Right lobe of liver (tissue), 6 donors: ENCODE results near the gene ESYT2. TPM values are rescaled to one million over a fixed set of nuclear protein-coding genes. Genes with fewer than 3 reads are reported as not detected.

Experiments
- ATAC-seq, 4 donors: fragments of 200-7000 bp; cut with Tn5 transposase; one replicate each; pipeline ENCODE4 v1.9.1; 2020; ENCODE audit warnings: mild to moderate bottlenecking in 4 of 4, moderate library complexity in 4 of 4
- DNase-seq, 3 donors: peaks; one replicate each; pipeline ENCODE4 v3.0.0-alpha.2; 2020
- H3K27ac ChIP-seq, 3 donors: fragments of 200-600 bp; one replicate each; pipeline ENCODE4 v1.8.0; 2022
- H3K27me3 ChIP-seq, 2 donors: fragments of 200-600 bp; one replicate each; pipeline ENCODE4 v1.8.0; 2022
- H3K36me3 ChIP-seq, 4 donors: fragments of 200-600 bp; sonication (generic) in 1 of 4; one replicate each; pipeline versions ENCODE4 v1.5.1 to v1.8.0; 2017 to 2022; ENCODE audit warnings: control low read depth in 1 of 4
- H3K4me1 ChIP-seq, 4 donors: fragments of 200-600 bp; sonication (generic) in 1 of 4; one replicate each; pipeline versions ENCODE4 v1.5.1 to v1.8.0; 2017 to 2022; ENCODE audit warnings: control low read depth in 1 of 4
- H3K4me3 ChIP-seq, 3 donors: fragments of 200-600 bp; one replicate each; pipeline ENCODE4 v1.8.0; 2022
- H3K9me3 ChIP-seq, 4 donors: fragments of 200-600 bp; sonication (generic) in 1 of 4; one replicate each; pipeline versions ENCODE4 v1.5.1 to v1.8.0; 2017 to 2022; ENCODE audit warnings: control low read depth in 1 of 4
- CTCF ChIP-seq, 4 donors: fragments of 200-600 bp in 3 of 4; fragments of 450-650 bp in 1 of 4; IDR thresholded peaks; one replicate each; pipeline versions ENCODE4 v1.5.1 to v1.8.0; 2016 to 2022; ENCODE audit warnings: antibody characterized with exemption in 4 of 4, mild to moderate bottlenecking in 2 of 4
- POLR2A ChIP-seq: fragments of 450-650 bp; IDR thresholded peaks from one replicate; pipeline ENCODE4 v1.6.1; 2017; ENCODE audit warnings: antibody characterized with exemption, mild to moderate bottlenecking
- WGBS: methylation state at CpG from one replicate; pipeline ENCODE4 v1.1.6; 2018; ENCODE audit warnings: low coverage, low lambda C conversion rate; ENCODE audit not compliant: insufficient coverage; ENCODE audit errors: missing lambda C conversion rate; 5-methylcytosine and 5-hydroxymethylcytosine counted together
- intact Hi-C, 2 donors: fragments of 100-400 bp; cut with DNase I; formaldehyde crosslinking; loops; one replicate each; pipeline versions ENCODE4 v1.11.2 to v1.14.1; 2022
- total RNA-seq, 6 experiments: library from RNA; depleted of rRNA in 2 of 6; stranded (reverse); fragments of >200 nt in 2 of 6; fragmentation: NEBNext Ultra II Directional in 3 of 6; extraction: Animal tissue kit (Norgen Biotek cat#: 25700) in 3 of 6; gene quantifications; one replicate each; pipeline versions ENCODE4 v1.1.0 to v1.2.4, GENCODE V29; 2016 to 2023
- donor health status: DM: no; HTN: yes; CAD: no.
- donor health status: DM: no; HTN: no; CAD: no.
- donor health status: DM: no; HTN: no; CAD: no.
- donor health status: DM: no; HTN: yes; CAD: no.
- donor health status: DM: no; HTN: yes; CAD: no.

Gene ESYT2
- total RNA-seq, 6 experiments from 2014 or later = 19.7 to 28.7 (median 24.2) TPM

GRCh38 chr7:158687406-158687805 is 141.9 kb downstream of the ESYT2 start:
- TF ChIP-seq CTCF (IDR thresholded peaks at IDR 0.05) = no peak
- no peak for TF ChIP-seq POLR2A
- Histone ChIP-seq H3K4me1 (no peaks in the 10 kb centered on the region), H3K27ac (no peak overlapping the region), H3K9me3 (no peaks in the 10 kb centered on the region), H3K36me3 (no peaks in the 10 kb centered on the region), H3K4me3 (no peak overlapping the region), H3K27me3 (no peaks in the 10 kb centered on the region)
- DNase-seq (no peak), ATAC-seq (no peak)
- intact Hi-C loops = no loop called here
- 91% methylated on average over 3 of the region's 7 CpGs for WGBS

DNA sequence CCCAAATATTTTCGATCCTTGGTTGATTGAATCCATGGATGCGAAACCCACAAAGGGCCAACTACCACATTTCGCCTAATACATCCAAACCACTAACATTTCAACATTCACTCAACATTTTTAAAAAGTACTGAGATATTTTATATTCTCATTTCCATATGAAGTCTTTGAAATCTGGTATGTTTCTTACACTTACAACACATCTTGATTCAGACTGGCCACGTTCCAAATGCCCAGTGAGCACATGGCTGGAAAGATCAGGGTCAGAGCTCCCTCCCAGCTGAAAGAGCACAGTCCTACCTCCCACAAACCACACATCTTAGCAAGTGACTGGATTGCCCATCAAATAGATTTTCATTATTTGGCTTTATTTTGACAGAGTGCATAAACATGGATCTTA is 143.6 kb downstream of the ESYT2 start:
- intact Hi-C loops = no loop called here
- H3K9me3 ChIP-seq = no peaks in the 10 kb centered on the region
- no peak for ATAC-seq
- no peaks in the 10 kb centered on the region for H3K36me3 ChIP-seq
- whole genome bisulfite sequencing = 96% methylated on average over 4 of the region's 4 CpGs
- no peak overlapping the region for H3K27ac ChIP-seq
- DNase-seq = no peak
- TF ChIP-seq POLR2A (no peak), CTCF (IDR thresholded peaks at IDR 0.05) (no peak)
- H3K27me3 ChIP-seq = no peaks in the 10 kb centered on the region
- H3K4me3 ChIP-seq = no peak overlapping the region
- no peaks in the 10 kb centered on the region for H3K4me1 ChIP-seq

DNA sequence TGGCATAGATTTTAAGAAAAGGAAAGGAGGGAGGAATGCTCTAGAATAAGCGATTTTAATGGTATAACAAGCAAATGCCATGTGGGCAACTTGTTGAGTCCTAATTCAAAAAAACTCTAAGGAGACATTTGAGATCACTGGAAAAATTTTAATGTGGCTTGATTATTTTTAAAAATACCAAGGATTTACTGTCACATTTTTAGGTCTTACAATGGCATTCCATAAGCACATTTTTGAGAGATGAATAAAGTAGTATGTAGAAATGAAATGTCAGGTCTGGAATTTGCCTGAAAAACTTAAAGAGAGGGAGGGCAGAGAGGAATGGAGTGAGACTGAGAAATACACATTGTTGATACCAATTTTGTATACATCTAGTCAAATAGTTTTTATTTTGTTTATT is 145.0 kb downstream of the ESYT2 start:
- TF ChIP-seq CTCF (IDR thresholded peaks at IDR 0.05) (no peak), POLR2A (no peak)
- Histone ChIP-seq H3K4me1 (no peaks in the 10 kb centered on the region), H3K4me3 (no peak overlapping the region), H3K27me3 (no peaks in the 10 kb centered on the region), H3K27ac (no peak overlapping the region), H3K36me3 (no peaks in the 10 kb centered on the region), H3K9me3 (no peaks in the 10 kb centered on the region)
- intact Hi-C loops = no loop called here
- 90% methylated on average over 1 of the region's 1 CpG for WGBS
- DNase-seq (no peak), ATAC-seq (no peak)

DNA sequence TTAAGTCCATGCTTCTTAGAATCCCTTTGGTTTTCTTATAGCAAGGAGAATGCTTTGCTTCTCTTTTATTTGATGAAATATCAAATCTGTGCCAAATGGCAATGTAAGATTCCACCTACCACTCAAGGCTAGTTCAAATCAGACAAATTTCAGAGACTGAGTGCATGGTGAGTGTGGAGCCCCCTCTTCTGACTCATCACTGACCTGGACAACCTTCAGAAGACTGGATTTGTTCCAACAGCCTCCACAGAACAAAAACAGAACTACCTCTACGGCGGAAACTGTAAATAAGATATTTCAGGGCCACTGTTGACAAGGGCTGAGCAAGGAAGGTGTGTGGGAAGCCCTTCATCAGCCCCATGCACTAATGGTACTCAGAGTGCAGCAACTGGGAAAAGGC is 145.8 kb downstream of the ESYT2 start:
- Histone ChIP-seq H3K4me1 (no peaks in the 10 kb centered on the region), H3K36me3 (no peaks in the 10 kb centered on the region), H3K4me3 (no peak overlapping the region), H3K27me3 (no peaks in the 10 kb centered on the region), H3K27ac (no peak overlapping the region), H3K9me3 (no peaks in the 10 kb centered on the region)
- no peak for DNase-seq
- WGBS = no CpG with 5 or more reads among the region's 2 CpGs
- intact Hi-C loops = no loop called here
- TF ChIP-seq CTCF (IDR thresholded peaks at IDR 0.05) (no peak), POLR2A (no peak)
- no peak for ATAC-seq

GRCh38 chr7:158682456-158682855 is 146.9 kb downstream of the ESYT2 start:
- ATAC-seq (no peak), DNase-seq (no peak)
- Histone ChIP-seq H3K4me3 (no peak overlapping the region), H3K36me3 (no peaks in the 10 kb centered on the region), H3K27ac (no peak overlapping the region), H3K27me3 (no peaks in the 10 kb centered on the region), H3K4me1 (no peaks in the 10 kb centered on the region), H3K9me3 (no peaks in the 10 kb centered on the region)
- intact Hi-C loops = no loop called here
- TF ChIP-seq POLR2A (no peak), CTCF (IDR thresholded peaks at IDR 0.05) (no peak)
